K562 (cell line): ENCODE results near the gene PCLAF. TPM values are rescaled to one million over a fixed set of nuclear protein-coding genes. Genes with fewer than 3 reads are reported as not detected.
A peak's percentile ranks its signal among the peaks of the same experiment; 100 is the strongest.

Experiments
- CTBP1 ChIP-seq: fragments of 450-650 bp; IDR thresholded peaks from 2 replicates; pipeline ENCODE4 v1.6.1; 2016; ENCODE audit warnings: borderline replicate concordance
- CUX1 ChIP-seq: fragments of 200-800 bp; sonication (Bioruptor generic); IDR thresholded peaks from 2 replicates; pipeline ENCODE4 v1.6.1; 2016; ENCODE audit warnings: missing genetic modification characterization, missing compliant biosample characterization
- KDM1A ChIP-seq, 2 experiments: fragments of 450-650 bp; IDR thresholded peaks; 2 replicates each; pipeline ENCODE4 v1.6.1; 2016; ENCODE audit warnings: mild to moderate bottlenecking in 2 of 2
- PRPF4 ChIP-seq: fragments of 200-400 bp; formaldehyde crosslinking; IDR thresholded peaks from one replicate; pipeline ENCODE4 v1.6.1; 2017; ENCODE audit warnings: low read length, low read depth, mild to moderate bottlenecking; ENCODE audit not compliant: insufficient read depth, poor library complexity, severe bottlenecking
- RAD21 ChIP-seq, 2 experiments: fragments of 250-450 bp in 1 of 2; fragments of 450-650 bp in 1 of 2; sonication (Bioruptor Pico) in 1 of 2; formaldehyde crosslinking in 1 of 2; IDR thresholded peaks in 1 of 2; conservative IDR thresholded peaks in 1 of 2; 2 replicates each; pipeline versions ENCODE4 v1.4.0 to v1.8.0; 2020 to 2022; ENCODE audit warnings: mild to moderate bottlenecking in 2 of 2, moderate library complexity in 1 of 2
- RREB1 ChIP-seq: fragments of 250-450 bp; sonication (Bioruptor Pico); IDR thresholded peaks from 2 replicates; pipeline ENCODE4 v1.4.0; 2020
- SAP30 ChIP-seq: fragments of 200-600 bp; sonication (generic); IDR thresholded peaks from 2 replicates; pipeline ENCODE4 v1.6.1; 2012; ENCODE audit warnings: borderline replicate concordance, low read depth, mild to moderate bottlenecking, moderate library complexity, low read length, control low read depth, inconsistent platforms; ENCODE audit not compliant: insufficient read depth, poor library complexity, severe bottlenecking
- SIN3A ChIP-seq, 2 experiments: fragments of 150-350 bp in 1 of 2; IDR thresholded peaks; 2 replicates each; pipeline ENCODE4 v1.6.1; 2011 to 2016; ENCODE audit warnings: borderline replicate concordance in 2 of 2, low read depth in 2 of 2, low read length in 2 of 2, mild to moderate bottlenecking in 2 of 2, moderate library complexity in 2 of 2; ENCODE audit not compliant: control insufficient read depth in 1 of 2
- ZBTB8A ChIP-seq: fragments of 450-650 bp; IDR thresholded peaks from 2 replicates; pipeline ENCODE4 v1.6.1; 2018; ENCODE audit warnings: mild to moderate bottlenecking, moderate library complexity; ENCODE audit not compliant: partially characterized antibody
- ZFPM2 ChIP-seq: fragments of 250-450 bp; sonication (Bioruptor Pico); IDR thresholded peaks from 2 replicates; pipeline ENCODE4 v1.5.1; 2022; ENCODE audit warnings: mild to moderate bottlenecking
- ZNF253 ChIP-seq: fragments of 250-450 bp; sonication (Bioruptor Pico); conservative IDR thresholded peaks from 2 replicates; pipeline ENCODE4 v1.6.1; 2021; ENCODE audit warnings: mild to moderate bottlenecking
- ZNF263 ChIP-seq: sonication (generic); formaldehyde crosslinking; IDR thresholded peaks from 2 replicates; pipeline ENCODE4 v1.8.0; 2022; ENCODE audit warnings: mild to moderate bottlenecking, missing genetic modification reagents, borderline replicate concordance
- polyA plus RNA-seq, 8 experiments: library from polyadenylated mRNA; depleted of rRNA in 4 of 8; stranded (reverse) in 5 of 8; unstranded in 3 of 8; fragments of >200 nt; fragmentation: Nextera tagmentation in 2 of 8; fragmentation: Illumina TruSeq in 1 of 8; extraction: Ambion mirVana in 2 of 8; extraction: Trizol in 1 of 8; gene quantifications; 2 replicates each; pipeline versions ENCODE4 v1.2.1 to v1.2.3, GENCODE V29; 2011 to 2014; ENCODE audit warnings: inconsistent platforms in 1 of 8, missing spikeins in 1 of 8
- total RNA-seq, 7 experiments: library from RNA; depleted of rRNA in 6 of 7; stranded (reverse); fragments of >200 nt in 6 of 7; fragmentation: Illumina TruSeq in 2 of 7; extraction: Trizol in 2 of 7; gene quantifications; 2 replicates each; pipeline versions ENCODE4 v1.2.1 to v1.2.3, GENCODE V29; 2011 to 2021; ENCODE audit warnings: low replicate concordance in 1 of 7
- TF ChIP-seq, protein P1 (sequence below), 2 experiments: fragments of 250-450 bp in 1 of 2; fragments of 450-650 bp in 1 of 2; sonication (Bioruptor Pico) in 1 of 2; IDR thresholded peaks; 2 replicates each; pipeline versions ENCODE4 v1.6.1 to v1.8.0; 2016 to 2021; ENCODE audit warnings: mild to moderate bottlenecking in 2 of 2, moderate library complexity in 2 of 2, missing compliant biosample characterization in 1 of 2, missing genetic modification characterization in 1 of 2

PCLAF gene
- total and polyA plus RNA-seq, 9 of the 15 experiments (the other 6 are each of a cell fraction or from before 2014, with no cell fraction given), result 112 to 881 (median 360) TPM

GRCh38 chr15:64387562-64388168, 6.4 kb upstream of the PCLAF start, which contains the start of gene TRIP4 (continued):
- TF ChIP-seq ZFPM2 (CRISPR knock-in tag) (0 out of 2 replicates have a peak, but pooled peaks have one; percentile 33), ZNF253 (CRISPR knock-in tag) (no peak), CUX1 (CRISPR knock-in tag) (no peak), KDM1A (IDR thresholded peaks at IDR 0.05) (no peak; a peak in 1 of 4 replicates), SIN3A (IDR thresholded peaks at IDR 0.05; ENCODE audit: borderline replicate concordance in 2 of 2, control insufficient read depth in 1 of 2, low read depth in 2 of 2, low read length in 2 of 2) (peak; percentile 97 to 99), PRPF4 (no peak), RAD21 (CRISPR knock-in tag; conservative IDR thresholded peaks at IDR 0.05 in 1 of 2, IDR thresholded peaks at IDR 0.05 in 1 of 2) (peak in 1 of 2 experiments; percentile 49; a peak in 3 of 4 replicates), ZNF263 (CRISPR knock-in tag) (peak; percentile 61; the same call in 1 of the 2 replicates), CTBP1 (peak; percentile 97), ZBTB8A (no peak), SAP30 (peak; percentile 96), RREB1 (peak; percentile 94)
- TF ChIP-seq, protein P1, sequence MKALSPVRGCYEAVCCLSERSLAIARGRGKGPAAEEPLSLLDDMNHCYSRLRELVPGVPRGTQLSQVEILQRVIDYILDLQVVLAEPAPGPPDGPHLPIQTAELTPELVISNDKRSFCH (CRISPR knock-in tag; IDR thresholded peaks at IDR 0.05), result no peak
- TF ChIP-seq, protein P1 (tag; IDR thresholded peaks at IDR 0.05), result peak; percentile 93
